ENCODE measurements around the gene CLK1.
"Not testable (repeated sequence)": the region's sequence is repeated elsewhere in the genome, so short reads cannot be mapped to it uniquely, and the experiment has no call there.

CLK1 gene

GRCh38 chr2:200864176-200865034 is at the start of gene CLK1:
TSS of gene CLK1 (minus strand) at chr2:200864658. CDS start at chr2:200861862, 2,796 bp downstream.
- peak; percentile 87 to 94 for DNase-seq

GRCh38 chr2:200913654-200914053 is 49.2 kb upstream of the CLK1 start:
- no peak for DNase-seq

- no peak for DNase-seq
Observed at GRCh38 chr2:200909958-200910357, 45.5 kb upstream of the CLK1 start.

GRCh38 chr2:200905618-200906296 is 41.3 kb upstream of the CLK1 start:
- peak; percentile 14 to 47 for DNase-seq

- peak; percentile 12 to 74 for DNase-seq
Observed at GRCh38 chr2:200901459-200902072, 37.1 kb upstream of the CLK1 start.

- DNase-seq = no peak
Observed at GRCh38 chr2:200899482-200899881, 35.0 kb upstream of the CLK1 start.

GRCh38 chr2:200888704-200889625 is 24.5 kb upstream of the CLK1 start, which contains the start of the genes NIF3L1 and PPIL3:
TSS of gene NIF3L1 (plus strand) at chr2:200889371. CDS start at chr2:200891944, 2,573 bp downstream.
TSS of gene PPIL3 (minus strand) at chr2:200889077. CDS start at chr2:200887615, 1,462 bp downstream.
- peak; percentile 94 to 97 for DNase-seq

- DNase-seq = not testable (repeated sequence)
Observed at GRCh38 chr2:200881715-200882249, 17.3 kb upstream of the CLK1 start.

GRCh38 chr2:200878289-200878880 is 13.9 kb upstream of the CLK1 start:
- no peak for DNase-seq

- no peak for DNase-seq
Observed at GRCh38 chr2:200877443-200877842, 13.0 kb upstream of the CLK1 start.

- no peak for DNase-seq
Observed at GRCh38 chr2:200873560-200873959, 9.1 kb upstream of the CLK1 start.

GRCh38 chr2:200871151-200871550 is 6.7 kb upstream of the CLK1 start:
- DNase-seq = no peak

- no peak for DNase-seq
Observed at GRCh38 chr2:200869014-200869413, 4.6 kb upstream of the CLK1 start.

GRCh38 chr2:200863782-200864175 is 679 bp downstream of the CLK1 start:
- DNase-seq = no peak

GRCh38 chr2:200862532-200863000 is 1.9 kb downstream of the CLK1 start:
- DNase-seq = peak; percentile 8 to 31

- DNase-seq = no peak
Observed at GRCh38 chr2:200861617-200862155, 2.8 kb downstream of the CLK1 start.

- DNase-seq = no peak
Observed at GRCh38 chr2:200860092-200860795, 4.2 kb downstream of the CLK1 start.

- DNase-seq = no peak
Observed at GRCh38 chr2:200856806-200857205, 7.7 kb downstream of the CLK1 start.

GRCh38 chr2:200852605-200853004 is 11.9 kb downstream of the CLK1 start:
- DNase-seq = no peak
